ENCODE results near the gene GPHN.

GPHN gene

GRCh38 chr14:67133595-67134441, 625.9 kb downstream of the GPHN start:
- Mint-ChIP-seq H3K36me3 (ENCODE audit: low read depth) (peaks cover 29% of the 10 kb centered on the region), H3K27ac (peak overlapping the region; percentile 74), H3K27me3 (no peaks in the 10 kb centered on the region), H3K4me3 (no peak overlapping the region), H3K4me1 (ENCODE audit: low read depth) (peaks cover 37% of the 10 kb centered on the region), H3K9me3 (peaks cover 6% of the 10 kb centered on the region)

- H3K27ac Mint-ChIP-seq, result no peak overlapping the region
- peaks cover 8% of the 10 kb centered on the region for H3K36me3 Mint-ChIP-seq (ENCODE audit: low read depth)
- H3K4me3 Mint-ChIP-seq, result no peak overlapping the region
- peaks cover 27% of the 10 kb centered on the region for H3K4me1 Mint-ChIP-seq (ENCODE audit: low read depth)
- no peaks in the 10 kb centered on the region for H3K27me3 Mint-ChIP-seq
- peaks cover 6% of the 10 kb centered on the region for H3K9me3 Mint-ChIP-seq
Observed at GRCh38 chr14:67137744-67138371, 629.9 kb downstream of the GPHN start.

- H3K4me1 Mint-ChIP-seq (ENCODE audit: low read depth), result peaks cover 3% of the 10 kb centered on the region
- H3K36me3 Mint-ChIP-seq (ENCODE audit: low read depth), result peaks cover 3% of the 10 kb centered on the region
- no peaks in the 10 kb centered on the region for H3K27me3 Mint-ChIP-seq
- no peak overlapping the region for H3K4me3 Mint-ChIP-seq
- H3K9me3 Mint-ChIP-seq, result peaks cover 3% of the 10 kb centered on the region
- H3K27ac Mint-ChIP-seq, result no peak overlapping the region
Observed at GRCh38 chr14:67140556-67140955, 632.6 kb downstream of the GPHN start.

DNA sequence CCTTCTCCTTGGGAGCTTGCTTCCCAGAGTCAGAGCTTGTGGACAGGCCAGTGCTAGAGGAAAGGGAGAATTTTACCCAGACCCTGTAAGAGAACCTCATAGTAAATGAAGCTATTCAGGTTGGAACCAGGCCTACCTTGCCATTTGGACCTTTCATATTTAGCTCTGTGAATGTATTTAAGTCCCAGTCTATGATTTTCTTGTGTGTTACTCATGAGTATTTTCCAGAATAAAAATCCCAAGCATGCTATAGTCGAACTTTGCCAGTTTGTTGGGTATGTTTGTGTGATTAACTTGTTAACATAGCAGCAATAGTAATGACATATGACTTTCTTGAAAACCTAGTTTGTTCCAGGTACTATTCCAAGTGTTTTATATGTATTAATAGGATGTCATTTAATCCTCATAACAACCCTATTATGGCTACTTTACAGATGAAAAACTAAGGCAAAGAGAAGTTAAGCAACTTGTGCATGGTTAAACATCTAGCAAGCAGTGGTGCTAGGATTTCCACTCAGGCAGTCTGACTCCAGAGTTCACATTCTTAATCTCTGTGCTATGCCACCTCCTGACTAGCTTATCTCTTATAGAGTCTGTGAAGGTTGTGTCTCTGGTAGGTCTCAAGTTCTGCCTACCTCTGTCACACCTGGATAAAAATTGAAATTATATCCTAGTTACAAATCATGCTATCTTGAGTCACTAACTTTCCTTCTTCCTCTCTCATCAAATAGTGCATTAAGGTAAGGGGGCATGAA, 633.4 kb downstream of the GPHN start:
- H3K4me1 Mint-ChIP-seq (ENCODE audit: low read depth), result no peaks in the 10 kb centered on the region
- no peak overlapping the region for H3K27ac Mint-ChIP-seq
- no peaks in the 10 kb centered on the region for H3K9me3 Mint-ChIP-seq
- H3K27me3 Mint-ChIP-seq, result no peaks in the 10 kb centered on the region
- H3K36me3 Mint-ChIP-seq (ENCODE audit: low read depth), result peaks cover 3% of the 10 kb centered on the region
- no peak overlapping the region for H3K4me3 Mint-ChIP-seq

- Mint-ChIP-seq H3K9me3 (no peaks in the 10 kb centered on the region), H3K36me3 (ENCODE audit: low read depth) (no peaks in the 10 kb centered on the region), H3K27me3 (no peaks in the 10 kb centered on the region), H3K4me1 (ENCODE audit: low read depth) (no peaks in the 10 kb centered on the region), H3K27ac (no peak overlapping the region), H3K4me3 (no peak overlapping the region)
Observed at GRCh38 chr14:67151082-67151666, 643.2 kb downstream of the GPHN start.

GRCh38 chr14:67158566-67158965, 650.6 kb downstream of the GPHN start:
- Mint-ChIP-seq H3K36me3 (ENCODE audit: low read depth) (no peaks in the 10 kb centered on the region), H3K27me3 (no peaks in the 10 kb centered on the region), H3K9me3 (no peaks in the 10 kb centered on the region), H3K4me1 (ENCODE audit: low read depth) (peaks cover 13% of the 10 kb centered on the region), H3K4me3 (no peak overlapping the region), H3K27ac (no peak overlapping the region)

DNA sequence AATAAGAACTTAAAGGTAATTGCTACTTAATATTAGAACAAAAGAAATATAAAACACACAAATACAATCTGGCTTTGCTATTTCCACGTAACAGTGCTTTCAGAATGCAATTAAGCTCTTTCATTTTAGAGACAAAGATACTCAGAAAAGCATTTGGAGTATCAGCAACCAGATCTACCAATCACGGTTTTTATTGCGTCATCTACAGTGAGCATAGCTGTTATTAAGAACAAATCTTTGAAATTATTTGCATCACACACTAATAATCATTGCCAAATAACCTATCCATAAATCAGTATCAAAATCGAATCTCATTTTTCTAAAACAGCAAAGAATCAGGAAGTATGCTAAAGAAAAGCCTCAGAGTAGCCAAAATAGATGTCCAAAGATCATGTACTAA, 654.4 kb downstream of the GPHN start:
- Mint-ChIP-seq H3K4me1 (ENCODE audit: low read depth) (peaks cover 13% of the 10 kb centered on the region), H3K27me3 (no peaks in the 10 kb centered on the region), H3K36me3 (ENCODE audit: low read depth) (no peaks in the 10 kb centered on the region), H3K4me3 (no peak overlapping the region), H3K27ac (no peak overlapping the region), H3K9me3 (no peaks in the 10 kb centered on the region)

- peaks cover 8% of the 10 kb centered on the region for H3K36me3 Mint-ChIP-seq (ENCODE audit: low read depth)
Observed at GRCh38 chr14:67166450-67166853, 658.5 kb downstream of the GPHN start.

GRCh38 chr14:67167420-67168109, 659.6 kb downstream of the GPHN start:
- peaks cover 11% of the 10 kb centered on the region for H3K36me3 Mint-ChIP-seq (ENCODE audit: low read depth)
- no peak overlapping the region for H3K27ac Mint-ChIP-seq

More at GRCh38 chr14:67166450-67166853, 658.5 kb downstream of the GPHN start:
- Mint-ChIP-seq H3K4me3 (no peak overlapping the region), H3K27me3 (no peaks in the 10 kb centered on the region), H3K9me3 (no peaks in the 10 kb centered on the region), H3K4me1 (ENCODE audit: low read depth) (no peaks in the 10 kb centered on the region), H3K27ac (no peak overlapping the region)

DNA sequence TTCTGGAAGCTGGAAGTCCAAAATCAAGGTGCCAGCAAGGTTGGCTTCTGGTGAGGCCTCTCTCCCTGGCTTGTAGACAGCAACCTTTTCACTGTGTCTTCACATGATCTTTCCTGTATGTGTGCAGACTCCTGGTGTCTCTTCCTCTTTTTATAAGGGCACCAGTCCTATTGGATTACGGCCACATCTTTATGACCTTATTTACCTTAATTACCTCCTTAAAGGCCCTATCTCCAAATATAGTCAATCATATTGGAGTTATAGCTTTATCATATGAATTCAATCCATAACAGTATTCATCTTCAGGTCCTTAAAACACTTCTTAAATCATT, 660.1 kb downstream of the GPHN start:
- Mint-ChIP-seq H3K27me3 (no peaks in the 10 kb centered on the region), H3K4me3 (no peak overlapping the region), H3K36me3 (ENCODE audit: low read depth) (peaks cover 11% of the 10 kb centered on the region), H3K9me3 (no peaks in the 10 kb centered on the region), H3K4me1 (ENCODE audit: low read depth) (no peaks in the 10 kb centered on the region), H3K27ac (no peak overlapping the region)

More at GRCh38 chr14:67167420-67168109, 659.6 kb downstream of the GPHN start:
- Mint-ChIP-seq H3K9me3 (no peaks in the 10 kb centered on the region), H3K27me3 (no peaks in the 10 kb centered on the region), H3K4me1 (ENCODE audit: low read depth) (no peaks in the 10 kb centered on the region), H3K4me3 (no peak overlapping the region)

- Mint-ChIP-seq H3K9me3 (no peaks in the 10 kb centered on the region), H3K27me3 (no peaks in the 10 kb centered on the region), H3K4me1 (ENCODE audit: low read depth) (no peaks in the 10 kb centered on the region), H3K36me3 (ENCODE audit: low read depth) (peaks cover 25% of the 10 kb centered on the region), H3K27ac (no peak overlapping the region), H3K4me3 (no peak overlapping the region)
Observed at GRCh38 chr14:67170660-67171059, 662.7 kb downstream of the GPHN start.

- H3K27ac Mint-ChIP-seq, result no peak overlapping the region
- H3K27me3 Mint-ChIP-seq, result no peaks in the 10 kb centered on the region
- no peaks in the 10 kb centered on the region for H3K4me1 Mint-ChIP-seq (ENCODE audit: low read depth)
- H3K4me3 Mint-ChIP-seq, result no peak overlapping the region
- H3K36me3 Mint-ChIP-seq (ENCODE audit: low read depth), result peaks cover 34% of the 10 kb centered on the region
- H3K9me3 Mint-ChIP-seq, result peaks cover 4% of the 10 kb centered on the region
Observed at GRCh38 chr14:67172056-67172455, 664.1 kb downstream of the GPHN start.

DNA sequence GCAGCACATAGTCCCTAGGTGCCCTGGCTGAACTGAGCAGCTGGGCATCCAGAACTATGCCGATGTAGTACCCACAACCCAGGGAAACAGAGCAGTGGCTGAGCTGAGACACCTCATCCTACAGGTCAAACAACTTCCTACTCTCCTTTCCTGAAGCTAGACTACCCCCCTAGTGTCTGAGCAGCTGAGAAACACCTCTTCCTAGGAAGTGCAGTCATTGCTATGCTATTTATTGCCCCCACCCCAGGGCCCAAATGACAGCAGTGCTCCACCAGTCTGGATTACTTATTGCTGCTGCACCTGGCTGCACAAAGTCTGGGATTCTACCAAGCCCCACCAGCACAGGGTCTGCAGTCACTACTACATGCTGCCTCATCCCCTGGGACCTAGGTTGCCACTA, 664.6 kb downstream of the GPHN start:
- Mint-ChIP-seq H3K27ac (no peak overlapping the region), H3K4me1 (ENCODE audit: low read depth) (no peaks in the 10 kb centered on the region), H3K9me3 (peaks cover 8% of the 10 kb centered on the region), H3K36me3 (ENCODE audit: low read depth) (peaks cover 39% of the 10 kb centered on the region), H3K27me3 (no peaks in the 10 kb centered on the region), H3K4me3 (no peak overlapping the region)

DNA sequence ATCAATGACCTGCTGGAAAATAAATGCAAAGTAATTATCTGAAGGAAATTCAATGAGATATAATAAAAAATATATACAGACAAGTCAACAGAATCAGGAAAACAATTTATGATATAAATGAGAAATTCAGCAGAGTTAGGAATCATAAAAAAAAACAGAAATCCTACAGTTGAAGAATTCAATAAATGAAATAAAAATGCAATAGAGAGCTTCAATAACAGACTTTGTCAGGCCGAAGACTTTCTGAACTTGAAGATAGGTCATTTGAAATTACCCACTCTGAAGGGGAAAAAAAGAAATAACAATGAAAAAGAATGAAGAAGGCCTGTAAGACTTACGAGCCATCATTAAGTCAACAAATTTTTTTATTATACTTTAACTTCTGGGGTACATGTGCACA, 665.8 kb downstream of the GPHN start:
- H3K4me1 Mint-ChIP-seq (ENCODE audit: low read depth), result no peaks in the 10 kb centered on the region
- peaks cover 18% of the 10 kb centered on the region for H3K9me3 Mint-ChIP-seq
- no peaks in the 10 kb centered on the region for H3K27me3 Mint-ChIP-seq
- no peak overlapping the region for H3K4me3 Mint-ChIP-seq
- no peak overlapping the region for H3K27ac Mint-ChIP-seq
- H3K36me3 Mint-ChIP-seq (ENCODE audit: low read depth), result peaks cover 51% of the 10 kb centered on the region
